Measurements from ENCODE around the gene ATF4. TPM values are rescaled to one million over a fixed set of nuclear protein-coding genes. Genes with fewer than 3 reads are reported as not detected.

Gene ATF4
- total and polyA plus RNA-seq, 2 of the 13 experiments (the other 11 are each of a cell fraction or from before 2014, with no cell fraction given) = 486 to 1,297 TPM

- no peak for TF ChIP-seq ZNF318 (CRISPR knock-in tag; IDR thresholded peaks at IDR 0.05)
- no peak for TF ChIP-seq CCAR2 (optimal IDR thresholded peaks at IDR 0.05; ENCODE audit: low read depth, low read length)
- TF ChIP-seq ZNF30 (CRISPR knock-in tag; IDR thresholded peaks at IDR 0.05) = no peak
- TF ChIP-seq ZNF639 (CRISPR knock-in tag; conservative IDR thresholded peaks at IDR 0.05) = peak; percentile 86; the same call in 1 of the 2 replicates
- TF ChIP-seq ZNF512 (CRISPR knock-in tag; IDR thresholded peaks at IDR 0.05) = no peak
- no peak for TF ChIP-seq ARID3A (IDR thresholded peaks at IDR 0.05; ENCODE audit: low read depth, low read length)
- TF ChIP-seq HCFC1 (IDR thresholded peaks at IDR 0.05; ENCODE audit: low read depth, low read length) = peak; percentile 57
- no peak for TF ChIP-seq ZNF18 (CRISPR knock-in tag; IDR thresholded peaks at IDR 0.05; ENCODE audit: insufficient replicate concordance)
- peak; percentile 73; the same call in 1 of the 2 replicates for TF ChIP-seq CCDC6 (CRISPR knock-in tag; IDR thresholded peaks at IDR 0.05)
- TF ChIP-seq ZNF749 (CRISPR knock-in tag; IDR thresholded peaks at IDR 0.05; ENCODE audit: borderline replicate concordance) = no peak; the same call in 1 of the 2 replicates
- peak; percentile 71 to 85 for TF ChIP-seq POLR2A (IDR thresholded peaks at IDR 0.05; ENCODE audit: insufficient read depth in 1 of 2, low read depth in 2 of 2, low read length in 2 of 2)
- no peak for TF ChIP-seq LCORL (IDR thresholded peaks at IDR 0.05)
- TF ChIP-seq LCORL (CRISPR knock-in tag; IDR thresholded peaks at IDR 0.05) = 0 out of 2 replicates have a peak, but pooled peaks have one; percentile 52
- TF ChIP-seq ZNF605 (CRISPR knock-in tag; IDR thresholded peaks at IDR 0.05) = peak; percentile 3; the same call in 1 of the 2 replicates
- TF ChIP-seq SMAD9 (CRISPR knock-in tag; IDR thresholded peaks at IDR 0.05) = no peak
These were observed 18.1 kb upstream of the ATF4 start, which contains the start of gene MIEF1 (continued) for GRCh38 chr22:39502109-39502788.

All from HepG2 (cell line).